Tibial artery (tissue), 4 donors: ENCODE data around the gene APP.

ENCODE experiments used
- DNase-seq, 2 donors: peaks; one replicate each; pipeline ENCODE4 v3.0.0-alpha.2; 2019
- H3K27ac ChIP-seq, 2 donors: fragments of 200-600 bp; sonication (generic) in 1 of 2; 1 replicate in 1 of 2; 2 replicates in 1 of 2; pipeline ENCODE4 v1.5.1; 2018 to 2019; ENCODE audit warnings: mild to moderate bottlenecking in 1 of 2
- H3K27me3 ChIP-seq, 2 donors: fragments of 200-600 bp; sonication (generic) in 1 of 2; one replicate each; pipeline versions ENCODE4 v1.5.1 to v1.6.0; 2016 to 2019
- H3K36me3 ChIP-seq, 3 donors: fragments of 200-600 bp; sonication (generic) in 2 of 3; one replicate each; pipeline ENCODE4 v1.5.1; 2016 to 2019; ENCODE audit warnings: mild to moderate bottlenecking in 2 of 3
- H3K4me1 ChIP-seq, 4 donors: fragments of 200-600 bp; sonication (generic) in 2 of 4; 1 replicate in 3 of 4; 2 replicates in 1 of 4; pipeline ENCODE4 v1.5.1; 2016 to 2019
- H3K4me3 ChIP-seq, 2 donors: fragments of 200-600 bp; sonication (generic) in 1 of 2; 1 replicate in 1 of 2; 2 replicates in 1 of 2; pipeline ENCODE4 v1.5.1; 2018 to 2019; ENCODE audit warnings: mild to moderate bottlenecking in 2 of 2
- H3K9me3 ChIP-seq, 3 donors: fragments of 200-600 bp; sonication (generic) in 1 of 3; one replicate each; pipeline ENCODE4 v1.5.1; 2016 to 2019
- CTCF ChIP-seq, 2 experiments: fragments of 200-600 bp in 1 of 2; fragments of 450-650 bp in 1 of 2; IDR thresholded peaks; one replicate each; pipeline ENCODE4 v1.5.1; 2017 to 2019; ENCODE audit warnings: antibody characterized with exemption in 2 of 2, mild to moderate bottlenecking in 1 of 2, moderate library complexity in 1 of 2
- intact Hi-C: fragments of 100-400 bp; cut with DNase I; formaldehyde crosslinking; loops from one replicate; pipeline ENCODE4 v1.15.0; 2023; ENCODE audit warnings: low total_unique reads

APP gene

GRCh38 chr21:25898671-25899070 lies 271.9 kb downstream of the APP start:
- Histone ChIP-seq H3K4me1 (peaks cover 0 to 10% (median 1%) of the 10 kb centered on the region in 4 donors), H3K27ac (no peak overlapping the region), H3K36me3 (peaks cover 0 to 9% (median 7%) of the 10 kb centered on the region in 3 donors), H3K27me3 (no peaks in the 10 kb centered on the region), H3K9me3 (no peaks in the 10 kb centered on the region), H3K4me3 (no peak overlapping the region)
- intact Hi-C loops, result loop anchor here (5.0 kb wide), 1 partner anchor 274 kb away; the partner anchor contains the start of gene APP
- no peak for DNase-seq
- TF ChIP-seq CTCF (IDR thresholded peaks at IDR 0.05), result no peak

- Histone ChIP-seq H3K27me3 (no peaks in the 10 kb centered on the region), H3K36me3 (peaks cover 0 to 14% (median 7%) of the 10 kb centered on the region in 3 donors), H3K27ac (no peak overlapping the region), H3K4me3 (no peak overlapping the region), H3K9me3 (no peaks in the 10 kb centered on the region), H3K4me1 (peaks cover 0 to 10% (median 1%) of the 10 kb centered on the region in 4 donors)
- no peak for DNase-seq
- intact Hi-C loops, result loop anchor here (5.0 kb wide), 1 partner anchor 275 kb away; the partner anchor contains the start of gene APP
- no peak for TF ChIP-seq CTCF (IDR thresholded peaks at IDR 0.05)
These were observed 273.2 kb downstream of the APP start for GRCh38 chr21:25897383-25897782.

GRCh38 chr21:25896501-25897056 lies 274.0 kb downstream of the APP start:
- no peak for DNase-seq
- Histone ChIP-seq H3K27me3 (no peaks in the 10 kb centered on the region), H3K4me3 (no peak overlapping the region), H3K27ac (no peak overlapping the region), H3K9me3 (no peaks in the 10 kb centered on the region), H3K36me3 (peaks cover 0 to 20% (median 8%) of the 10 kb centered on the region in 3 donors), H3K4me1 (peaks cover 0 to 10% (median 1%) of the 10 kb centered on the region in 4 donors)
- intact Hi-C loops, result loop anchor here (5.0 kb wide), 1 partner anchor 276 kb away; the partner anchor contains the start of gene APP
- no peak for TF ChIP-seq CTCF (IDR thresholded peaks at IDR 0.05)

- Histone ChIP-seq H3K4me3 (no peak overlapping the region), H3K27ac (no peak overlapping the region), H3K9me3 (no peaks in the 10 kb centered on the region), H3K27me3 (no peaks in the 10 kb centered on the region), H3K4me1 (peaks cover 0 to 10% (median 1%) of the 10 kb centered on the region in 4 donors), H3K36me3 (peaks cover 0 to 26% (median 12%) of the 10 kb centered on the region in 3 donors)
- DNase-seq, result no peak
- TF ChIP-seq CTCF (IDR thresholded peaks at IDR 0.05), result peak; percentile 61 to 63
- intact Hi-C loops, result loop anchor here (5.0 kb wide), 1 partner anchor 277 kb away; the partner anchor contains the start of gene APP
These were observed 274.9 kb downstream of the APP start for GRCh38 chr21:25895565-25896205.

GRCh38 chr21:25893191-25893590 lies 277.4 kb downstream of the APP start:
- intact Hi-C loops, result no loop called here
- Histone ChIP-seq H3K36me3 (peaks cover 7 to 39% (median 12%) of the 10 kb centered on the region in 3 donors), H3K27ac (no peak overlapping the region), H3K4me1 (peaks cover 0 to 3% (median 0%) of the 10 kb centered on the region in 4 donors), H3K27me3 (no peaks in the 10 kb centered on the region), H3K9me3 (no peaks in the 10 kb centered on the region), H3K4me3 (no peak overlapping the region)
- no peak for DNase-seq
- no peak for TF ChIP-seq CTCF (IDR thresholded peaks at IDR 0.05)
